H1 (cell line): ENCODE measurements around the gene RSPO1.

Experiments
- CTCF ChIP-seq, 3 experiments: IDR thresholded peaks; 1 replicate in 2 of 3; 2 replicates in 1 of 3; pipeline versions ENCODE4 v1.5.1 to v1.6.1; 2011; ENCODE audit warnings: low read length in 3 of 3, mild to moderate bottlenecking in 3 of 3, inconsistent platforms in 2 of 3, low read depth in 1 of 3, moderate library complexity in 1 of 3; ENCODE audit not compliant: insufficient read depth in 1 of 3; ENCODE audit errors: control extremely low read depth in 1 of 3
- RXRA ChIP-seq: IDR thresholded peaks from 2 replicates; pipeline ENCODE4 v1.6.1; 2011; ENCODE audit warnings: low read depth, mild to moderate bottlenecking, low read length, moderate library complexity; ENCODE audit not compliant: insufficient read depth

DNA sequence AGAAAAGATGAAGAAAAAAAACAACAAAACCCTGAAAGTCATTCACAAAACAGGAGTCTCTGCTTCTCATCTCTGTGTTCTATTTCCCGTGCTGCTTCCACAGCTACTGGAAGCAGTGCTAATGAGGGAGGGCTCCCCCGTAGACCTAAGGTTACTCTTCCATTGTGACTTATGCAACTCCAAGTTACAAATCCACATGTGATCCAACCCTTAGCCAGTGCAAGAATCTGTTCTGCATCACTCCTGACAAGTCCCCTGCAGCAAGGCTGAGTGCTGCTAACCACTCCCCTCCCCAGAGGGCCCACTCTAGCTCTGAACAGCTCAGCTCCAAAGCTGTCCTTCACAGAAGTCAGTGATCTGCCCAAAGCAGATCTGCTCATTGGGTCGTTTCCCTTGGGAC, 67.7 kb downstream of the RSPO1 start:
- TF ChIP-seq CTCF (IDR thresholded peaks at IDR 0.05; ENCODE audit: control extremely low read depth in 1 of 3, insufficient read depth in 1 of 3, low read depth in 1 of 3, low read length in 3 of 3) (no peak), RXRA (no peak)
